HEK293 (cell line): ENCODE measurements around the gene PARD3B.

ENCODE experiments used
- BCL11B ChIP-seq: fragments of 450-650 bp; formaldehyde crosslinking; IDR thresholded peaks from 2 replicates; pipeline ENCODE4 v1.5.1; 2016; ENCODE audit warnings: low read depth, missing biosample characterization, missing genetic modification characterization
- CTCF ChIP-seq: fragments of 450-650 bp; formaldehyde crosslinking; IDR thresholded peaks from 2 replicates; pipeline ENCODE4 v1.5.1; 2016; ENCODE audit warnings: missing biosample characterization, missing genetic modification characterization
- REST ChIP-seq: fragments of 450-650 bp; formaldehyde crosslinking; IDR thresholded peaks from 2 replicates; pipeline ENCODE4 v1.5.1; 2016; ENCODE audit warnings: missing biosample characterization, missing genetic modification characterization
- ZBTB17 ChIP-seq: fragments of 450-650 bp; formaldehyde crosslinking; IDR thresholded peaks from 2 replicates; pipeline ENCODE4 v1.5.1; 2016; ENCODE audit warnings: missing biosample characterization, missing genetic modification characterization

GRCh38 chr2:205333351-205333750, 788.1 kb downstream of the PARD3B start:
- TF ChIP-seq CTCF (no peak), BCL11B (no peak), ZBTB17 (tag by site-specific recombination) (no peak), REST (tag by site-specific recombination) (no peak)
